HG02870 (cell line): ENCODE data around the gene NT5DC2.

ENCODE experiments used
- ATAC-seq: cut with Tn5 transposase; IDR thresholded peaks from one replicate; pipeline ENCODE4 v1.9.1; 2021; ENCODE audit warnings: mild to moderate bottlenecking, moderate library complexity; ENCODE audit not compliant: unreplicated experiment

NT5DC2 gene

DNA sequence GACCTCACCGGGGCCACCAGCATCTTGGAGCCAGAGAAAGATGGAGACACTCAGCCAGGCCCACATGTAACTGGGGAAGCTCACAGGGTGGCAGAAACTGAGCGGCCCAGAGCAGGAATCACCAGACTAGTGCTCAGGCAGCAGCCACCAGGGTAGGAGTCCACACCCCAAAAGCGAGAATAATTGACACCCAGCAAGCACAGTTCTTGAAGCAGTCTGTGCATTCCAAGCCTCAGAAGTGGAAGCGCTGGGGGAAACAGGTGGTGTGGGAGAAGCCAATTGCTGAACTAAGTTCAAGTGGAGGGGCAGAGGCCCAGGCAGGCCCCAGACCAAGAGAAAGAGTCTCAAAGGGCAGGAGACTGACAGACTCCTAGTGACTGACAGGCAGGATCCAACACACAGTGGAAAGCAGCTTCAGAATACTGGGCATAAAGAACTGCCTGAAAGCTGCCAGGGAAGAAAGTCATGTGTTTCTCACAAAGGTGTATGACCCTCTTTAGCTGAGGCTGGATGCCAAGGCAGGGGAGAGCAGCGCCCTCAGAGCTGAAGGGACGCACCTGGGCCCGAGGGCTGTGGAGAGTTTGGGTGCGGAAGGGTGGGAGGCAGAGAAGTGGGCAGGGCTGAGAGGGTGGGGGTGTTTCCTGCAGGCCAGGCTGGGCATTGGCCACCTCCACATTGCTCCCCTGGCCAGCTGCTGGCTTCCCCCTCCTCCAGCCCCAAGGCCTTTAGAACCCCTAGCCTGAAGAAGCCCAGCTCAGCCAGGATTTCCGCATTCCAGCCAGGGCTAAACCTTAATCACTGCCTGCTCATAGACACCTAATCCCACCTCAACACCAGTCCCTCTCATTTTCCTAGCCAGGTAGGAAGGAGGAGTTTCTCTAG lies 7.7 kb downstream of the NT5DC2 start:
- no peak for ATAC-seq

GRCh38 chr3:52524752-52525679 lies 8.6 kb downstream of the NT5DC2 start:
- no peak for ATAC-seq

- ATAC-seq, result no peak
These were observed 9.4 kb downstream of the NT5DC2 start for GRCh38 chr3:52524258-52524751.

GRCh38 chr3:52523386-52524257 lies 10.0 kb downstream of the NT5DC2 start:
- no peak for ATAC-seq

DNA sequence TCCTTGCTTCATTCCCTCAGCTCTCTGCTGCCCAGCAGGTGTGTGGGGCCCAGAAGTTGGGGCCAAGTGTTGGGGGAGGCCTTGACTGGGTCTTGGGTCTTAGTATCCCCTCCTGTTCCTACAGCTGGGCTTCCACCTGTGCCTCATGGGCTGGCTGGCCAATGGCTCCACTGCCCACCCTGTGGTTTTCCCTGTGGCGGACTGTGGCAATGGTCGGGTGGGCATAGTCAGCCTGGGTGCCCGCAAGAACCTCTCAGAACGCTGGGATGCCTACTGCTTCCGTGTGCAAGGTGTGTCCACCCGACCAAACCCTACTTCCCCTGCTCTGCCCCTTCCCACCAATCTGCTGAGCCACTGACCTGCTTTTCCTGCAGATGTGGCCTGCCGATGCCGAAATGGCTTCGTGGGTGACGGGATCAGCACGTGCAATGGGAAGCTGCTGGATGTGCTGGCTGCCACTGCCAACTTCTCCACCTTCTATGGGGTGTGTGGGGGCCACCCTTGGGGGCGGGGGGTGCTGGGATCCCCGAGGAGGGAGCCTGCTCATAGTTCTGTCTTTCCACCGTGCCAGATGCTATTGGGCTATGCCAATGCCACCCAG lies 10.9 kb downstream of the NT5DC2 start:
- no peak for ATAC-seq

DNA sequence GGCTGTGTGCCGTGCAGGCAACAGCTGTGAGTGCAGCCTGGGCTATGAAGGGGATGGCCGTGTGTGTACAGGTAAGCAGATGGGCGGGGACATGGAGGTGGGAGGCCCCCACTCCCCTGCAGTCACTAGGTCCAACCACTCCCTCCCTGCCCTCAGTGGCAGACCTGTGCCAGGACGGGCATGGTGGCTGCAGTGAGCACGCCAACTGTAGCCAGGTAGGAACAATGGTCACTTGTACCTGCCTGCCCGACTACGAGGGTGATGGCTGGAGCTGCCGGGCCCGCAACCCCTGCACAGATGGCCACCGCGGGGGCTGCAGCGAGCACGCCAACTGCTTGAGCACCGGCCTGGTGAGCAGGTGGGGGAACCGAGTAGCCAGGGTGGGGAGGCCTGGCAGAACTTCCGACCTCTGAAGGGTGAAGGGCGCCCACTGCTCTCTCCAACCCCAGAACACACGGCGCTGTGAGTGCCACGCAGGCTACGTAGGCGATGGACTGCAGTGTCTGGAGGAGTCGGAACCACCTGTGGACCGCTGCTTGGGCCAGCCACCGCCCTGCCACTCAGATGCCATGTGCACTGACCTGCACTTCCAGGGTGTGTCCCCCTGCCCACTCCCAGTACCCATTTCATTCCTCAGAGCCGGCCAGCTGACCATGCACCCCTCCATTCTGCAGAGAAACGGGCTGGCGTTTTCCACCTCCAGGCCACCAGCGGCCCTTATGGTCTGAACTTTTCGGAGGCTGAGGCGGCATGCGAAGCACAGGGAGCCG lies 11.6 kb downstream of the NT5DC2 start:
- ATAC-seq, result no peak

DNA sequence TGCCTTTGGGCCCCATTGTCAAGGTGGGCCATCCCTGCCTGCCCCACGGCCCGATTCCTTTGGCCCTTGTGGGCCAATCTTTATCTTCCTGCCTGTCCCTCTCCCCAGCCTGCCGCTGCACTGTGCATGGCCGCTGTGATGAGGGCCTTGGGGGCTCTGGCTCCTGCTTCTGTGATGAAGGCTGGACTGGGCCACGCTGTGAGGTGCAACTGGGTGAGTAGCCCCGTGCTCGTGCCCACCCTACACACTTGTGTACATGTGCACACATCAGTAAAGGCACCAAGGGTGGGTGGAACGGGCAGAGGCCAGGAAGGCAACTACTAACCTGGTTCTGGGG lies 12.2 kb downstream of the NT5DC2 start:
- no peak for ATAC-seq

- no peak for ATAC-seq
These were observed 12.8 kb downstream of the NT5DC2 start for GRCh38 chr3:52520716-52521487.

DNA sequence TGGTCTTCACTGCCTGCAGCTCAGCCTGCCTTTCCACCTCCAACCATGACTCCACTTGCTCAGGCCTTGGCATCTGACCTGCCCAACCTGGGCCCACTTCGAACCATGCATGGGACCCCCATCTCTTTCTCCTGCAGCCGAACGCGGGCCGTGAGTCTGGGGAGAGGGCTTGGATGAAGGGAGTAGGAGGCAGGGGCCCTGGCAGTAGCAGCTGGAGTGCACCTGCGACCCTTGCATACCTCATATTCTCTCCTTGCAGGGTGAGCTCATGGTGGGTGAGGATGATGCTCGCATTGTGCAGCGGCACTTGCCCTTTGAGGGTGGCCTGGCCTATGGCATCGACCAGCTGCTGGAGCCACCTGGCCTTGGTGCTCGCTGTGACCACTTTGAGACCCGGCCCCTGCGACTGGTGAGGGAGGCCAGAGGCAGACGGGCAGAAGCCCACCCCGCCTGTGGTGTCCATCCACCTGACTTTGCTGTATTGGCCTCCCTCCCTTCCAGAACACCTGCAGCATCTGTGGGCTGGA lies 13.5 kb downstream of the NT5DC2 start:
- ATAC-seq, result no peak

DNA sequence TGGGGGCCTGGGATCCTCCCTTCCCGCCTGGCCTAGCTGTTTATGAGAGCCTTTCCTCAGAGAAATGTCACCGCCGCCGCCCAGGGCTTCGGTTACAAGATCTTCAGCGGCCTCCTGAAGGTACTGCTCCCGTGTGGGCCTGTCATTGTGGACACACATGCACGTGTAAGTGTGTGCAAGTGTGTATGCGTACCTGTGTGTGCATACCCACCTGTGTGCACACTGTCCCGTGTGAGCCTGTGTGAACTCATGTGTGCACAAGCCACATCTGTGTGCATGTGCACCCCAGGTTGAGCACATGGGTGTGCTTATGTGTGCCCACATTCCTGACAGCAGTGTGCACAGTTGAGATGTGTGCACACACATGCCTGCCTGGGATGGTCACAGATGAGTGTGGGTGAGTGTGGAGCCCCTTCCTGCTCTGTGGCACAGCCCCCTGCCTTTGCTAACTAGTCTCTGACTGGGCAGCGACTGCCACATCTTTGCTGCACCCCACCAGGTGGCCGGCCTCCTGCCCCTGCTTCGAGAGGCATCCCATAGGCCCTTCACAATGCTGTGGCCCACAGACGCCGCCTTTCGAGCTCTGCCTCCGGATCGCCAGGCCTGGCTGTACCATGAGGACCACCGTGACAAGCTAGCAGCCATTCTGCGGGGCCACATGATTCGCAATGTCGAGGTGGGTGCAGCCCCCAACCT lies 14.1 kb downstream of the NT5DC2 start:
- ATAC-seq, result no peak

DNA sequence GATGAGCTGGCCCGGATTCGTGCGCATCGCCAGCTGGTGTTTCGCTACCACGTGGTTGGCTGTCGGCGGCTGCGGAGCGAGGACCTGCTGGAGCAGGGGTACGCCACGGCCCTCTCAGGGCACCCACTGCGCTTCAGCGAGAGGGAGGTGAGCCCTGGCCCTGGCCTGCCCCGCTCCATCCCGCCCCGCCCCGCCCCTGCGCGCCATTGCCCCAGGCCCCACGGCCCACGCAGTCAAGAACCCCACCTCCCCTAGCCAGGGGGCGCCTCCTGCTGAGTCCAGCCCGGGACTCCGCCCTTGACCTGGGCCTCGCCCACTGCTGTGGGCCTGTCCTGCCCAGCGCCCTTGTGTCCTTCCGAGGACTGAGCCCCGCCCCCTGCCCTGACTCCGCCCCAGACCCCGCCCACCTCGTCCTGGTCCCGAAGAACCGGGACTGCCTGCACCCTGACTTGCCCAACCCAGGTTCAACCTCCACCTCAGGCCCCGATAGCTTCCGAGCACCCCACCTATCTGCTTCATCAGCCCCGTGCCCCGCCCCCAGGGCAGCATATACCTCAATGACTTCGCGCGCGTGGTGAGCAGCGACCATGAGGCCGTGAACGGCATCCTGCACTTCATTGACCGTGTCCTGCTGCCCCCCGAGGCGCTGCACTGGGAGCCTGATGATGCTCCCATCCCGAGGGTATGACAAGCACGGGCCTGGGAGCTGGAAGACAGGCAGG lies 14.8 kb downstream of the NT5DC2 start:
- ATAC-seq, result no peak

- no peak for ATAC-seq
These were observed 15.6 kb downstream of the NT5DC2 start for GRCh38 chr3:52517796-52518722.

GRCh38 chr3:52516509-52517195 lies 17.0 kb downstream of the NT5DC2 start:
- ATAC-seq, result no peak

GRCh38 chr3:52515192-52515591 lies 18.5 kb downstream of the NT5DC2 start:
- ATAC-seq, result no peak

DNA sequence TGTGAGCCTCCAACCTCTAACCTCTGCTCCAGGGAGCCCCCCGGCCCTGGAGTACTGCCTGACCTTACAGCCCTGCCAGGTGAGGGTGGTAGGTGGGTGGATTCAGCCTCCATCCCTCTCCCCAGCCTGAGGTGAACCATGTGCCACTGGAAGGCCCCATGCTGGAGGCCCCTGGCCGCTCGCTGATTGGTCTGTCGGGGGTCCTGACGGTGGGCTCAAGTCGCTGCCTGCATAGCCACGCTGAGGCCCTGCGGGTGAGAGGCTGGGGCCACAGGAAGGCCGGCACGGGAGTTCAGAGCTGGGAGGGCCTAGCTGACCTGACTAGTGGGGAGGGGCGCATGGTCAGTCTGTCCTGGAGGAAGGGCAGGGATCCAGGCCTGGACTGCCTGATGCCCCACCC lies 19.1 kb downstream of the NT5DC2 start:
- no peak for ATAC-seq

- ATAC-seq, result no peak
These were observed 20.4 kb downstream of the NT5DC2 start for GRCh38 chr3:52513281-52513680.
